K562 (cell line): ENCODE results near the gene PPP1R9B. TPM values are rescaled to one million over a fixed set of nuclear protein-coding genes. Genes with fewer than 3 reads are reported as not detected.
A peak's percentile ranks its signal among the peaks of the same experiment; 100 is the strongest.

Source experiments
- ARID1B ChIP-seq: fragments of 450-650 bp; IDR thresholded peaks from 2 replicates; pipeline ENCODE4 v1.6.1; 2016; ENCODE audit warnings: antibody characterized with exemption, mild to moderate bottlenecking, inconsistent platforms
- ARID3B ChIP-seq: fragments of 250-450 bp; sonication (Bioruptor Pico); IDR thresholded peaks from 2 replicates; pipeline ENCODE4 v1.4.0; 2020; ENCODE audit warnings: borderline replicate concordance
- GABPB1 ChIP-seq: sonication (generic); formaldehyde crosslinking; IDR thresholded peaks from 2 replicates; pipeline ENCODE4 v1.8.0; 2022; ENCODE audit warnings: mild to moderate bottlenecking, missing genetic modification reagents
- GATA2 ChIP-seq: sonication (generic); formaldehyde crosslinking; IDR thresholded peaks from 2 replicates; pipeline ENCODE4 v1.4.0; 2020; ENCODE audit warnings: mild to moderate bottlenecking, missing genetic modification reagents
- HDAC1 ChIP-seq, 2 experiments: fragments of 450-650 bp; IDR thresholded peaks; 2 replicates each; pipeline ENCODE4 v1.6.1; 2016 to 2017; ENCODE audit warnings: inconsistent platforms in 1 of 2, mild to moderate bottlenecking in 1 of 2, moderate library complexity in 1 of 2
- HDAC2 ChIP-seq: fragments of 450-650 bp; IDR thresholded peaks from 2 replicates; pipeline ENCODE4 v1.6.1; 2016; ENCODE audit warnings: mild to moderate bottlenecking
- JUN ChIP-seq, 2 experiments: sonication (generic) in 1 of 2; formaldehyde crosslinking in 1 of 2; IDR thresholded peaks; 2 replicates each; pipeline versions ENCODE4 v1.6.1 to v1.8.0; 2012 to 2022; ENCODE audit warnings: borderline replicate concordance in 2 of 2, mild to moderate bottlenecking in 2 of 2, improper control_type of control experiment in 1 of 2, low read depth in 1 of 2, low read length in 1 of 2, missing genetic modification reagents in 1 of 2
- MTA3 ChIP-seq: fragments of 450-650 bp; formaldehyde crosslinking; IDR thresholded peaks from 2 replicates; pipeline ENCODE4 v1.6.1; 2017; ENCODE audit warnings: mild to moderate bottlenecking, borderline replicate concordance
- PTRF ChIP-seq: fragments of 450-650 bp; IDR thresholded peaks from 2 replicates; pipeline ENCODE4 v1.6.1; 2016; ENCODE audit warnings: mild to moderate bottlenecking, missing genetic modification characterization, missing compliant biosample characterization
- RAD21 ChIP-seq, 2 experiments: fragments of 250-450 bp in 1 of 2; fragments of 450-650 bp in 1 of 2; sonication (Bioruptor Pico) in 1 of 2; formaldehyde crosslinking in 1 of 2; IDR thresholded peaks in 1 of 2; conservative IDR thresholded peaks in 1 of 2; 2 replicates each; pipeline versions ENCODE4 v1.4.0 to v1.8.0; 2020 to 2022; ENCODE audit warnings: mild to moderate bottlenecking in 2 of 2, moderate library complexity in 1 of 2
- RB1 ChIP-seq: fragments of 450-650 bp; IDR thresholded peaks from 2 replicates; pipeline ENCODE4 v1.6.1; 2017; ENCODE audit warnings: low read depth, mild to moderate bottlenecking
- RFX7 ChIP-seq: fragments of 250-450 bp; sonication (Bioruptor Pico); IDR thresholded peaks from 2 replicates; pipeline ENCODE4 v1.5.1; 2021; ENCODE audit warnings: mild to moderate bottlenecking
- SMAD4 ChIP-seq: fragments of 250-450 bp; sonication (Bioruptor Pico); conservative IDR thresholded peaks from 2 replicates; pipeline ENCODE4 v1.8.0; 2021; ENCODE audit warnings: inconsistent platforms, mild to moderate bottlenecking, moderate library complexity
- YY1 ChIP-seq, 3 experiments: IDR thresholded peaks; 2 replicates each; pipeline ENCODE4 v1.6.1; 2011; ENCODE audit warnings: low read length in 2 of 3, mild to moderate bottlenecking in 2 of 3, moderate library complexity in 2 of 3, borderline replicate concordance in 1 of 3, control low read depth in 1 of 3, low read depth in 1 of 3; ENCODE audit not compliant: insufficient read depth in 3 of 3, insufficient replicate concordance in 2 of 3, control insufficient read depth in 1 of 3, insufficient read length in 1 of 3; ENCODE audit errors: extremely low read depth in 1 of 3
- ZEB2 ChIP-seq: fragments of 450-650 bp; IDR thresholded peaks from 2 replicates; pipeline ENCODE4 v1.6.1; 2016
- ZKSCAN1 ChIP-seq: fragments of 150-350 bp; IDR thresholded peaks from 2 replicates; pipeline ENCODE4 v1.6.1; 2016; ENCODE audit warnings: low read depth, low read length
- ZNF324 ChIP-seq: fragments of 250-450 bp; sonication (Bioruptor Pico); IDR thresholded peaks from 2 replicates; pipeline ENCODE4 v1.4.0; 2020; ENCODE audit warnings: mild to moderate bottlenecking
- polyA plus RNA-seq, 8 experiments: library from polyadenylated mRNA; depleted of rRNA in 4 of 8; stranded (reverse) in 5 of 8; unstranded in 3 of 8; fragments of >200 nt; fragmentation: Nextera tagmentation in 2 of 8; fragmentation: Illumina TruSeq in 1 of 8; extraction: Ambion mirVana in 2 of 8; extraction: Trizol in 1 of 8; gene quantifications; 2 replicates each; pipeline versions ENCODE4 v1.2.1 to v1.2.3, GENCODE V29; 2011 to 2014; ENCODE audit warnings: inconsistent platforms in 1 of 8, missing spikeins in 1 of 8
- total RNA-seq, 7 experiments: library from RNA; depleted of rRNA in 6 of 7; stranded (reverse); fragments of >200 nt in 6 of 7; fragmentation: Illumina TruSeq in 2 of 7; extraction: Trizol in 2 of 7; gene quantifications; 2 replicates each; pipeline versions ENCODE4 v1.2.1 to v1.2.3, GENCODE V29; 2011 to 2021; ENCODE audit warnings: low replicate concordance in 1 of 7
- TF ChIP-seq, protein P1 (sequence below): fragments of 200-800 bp; sonication (Bioruptor generic); IDR thresholded peaks from 2 replicates; pipeline ENCODE4 v1.6.1; 2017; ENCODE audit warnings: missing genetic modification characterization, missing compliant biosample characterization
- TF ChIP-seq, protein P2 (sequence below): IDR thresholded peaks from 2 replicates; pipeline ENCODE4 v1.6.1; 2011; ENCODE audit warnings: borderline replicate concordance, low read depth, mild to moderate bottlenecking, moderate library complexity, low read length; ENCODE audit not compliant: insufficient read depth, poor library complexity, severe bottlenecking
- TF ChIP-seq, protein P3 (sequence below): sonication (generic); formaldehyde crosslinking; IDR thresholded peaks from 2 replicates; pipeline ENCODE4 v1.9.0; 2022; ENCODE audit warnings: mild to moderate bottlenecking, missing genetic modification reagents

PPP1R9B gene
- total and polyA plus RNA-seq, 9 of the 15 experiments (the other 6 are each of a cell fraction or from before 2014, with no cell fraction given) = 0.10 to 63.5 (median 24.7) TPM

DNA sequence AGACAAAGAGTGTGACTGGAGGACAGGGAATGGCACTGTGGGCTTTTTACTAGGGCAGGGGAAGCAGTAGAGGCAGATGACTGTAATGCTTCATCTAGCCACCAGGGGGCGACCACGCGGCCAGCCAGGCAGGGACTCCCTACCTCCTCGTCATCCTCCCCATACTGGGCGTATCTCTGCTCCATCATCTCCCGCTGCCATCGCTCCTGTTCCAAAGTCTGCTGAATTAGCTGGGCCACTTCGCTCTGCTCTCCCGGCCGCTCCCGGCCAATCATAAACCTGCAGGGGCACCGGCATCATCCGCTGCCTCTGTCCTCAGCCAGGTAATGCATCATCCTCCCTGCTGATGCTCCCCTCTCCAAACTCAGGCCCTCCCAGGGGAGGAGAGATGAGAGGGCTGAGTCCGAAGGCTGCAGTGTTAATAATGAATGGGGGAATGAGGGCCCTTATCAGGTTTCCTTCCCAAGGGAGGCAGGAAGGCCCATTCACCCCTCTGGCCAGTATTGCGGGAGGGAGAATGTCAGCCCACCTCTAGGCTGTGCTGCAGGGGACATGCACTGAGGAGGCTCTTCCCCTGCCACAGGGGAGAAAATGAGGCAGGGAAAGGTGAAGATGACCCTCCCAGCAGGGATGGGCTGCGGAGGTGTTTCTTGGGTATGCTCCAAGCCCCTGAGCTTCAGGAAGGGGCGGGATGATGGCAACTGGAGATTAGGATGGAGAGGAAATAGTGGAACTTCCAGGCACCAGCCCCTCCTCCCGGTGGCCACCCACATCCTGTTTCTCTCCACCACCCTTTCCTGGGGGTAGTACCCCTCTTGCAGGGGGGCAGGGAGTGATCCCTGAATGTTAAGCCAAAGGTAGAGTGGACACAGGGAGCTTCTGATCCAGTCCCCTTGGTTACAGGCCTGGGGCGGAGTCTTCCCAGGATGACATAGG, 10.3 kb downstream of the PPP1R9B start (continued):
- no peak for TF ChIP-seq RFX7
- TF ChIP-seq HDAC2 = peak; percentile 65; the same call in 1 of the 2 replicates
- TF ChIP-seq ARID1B = no peak
- peak; percentile 70 to 85 for TF ChIP-seq RAD21 (CRISPR knock-in tag; conservative IDR thresholded peaks at IDR 0.05 in 1 of 2, IDR thresholded peaks at IDR 0.05 in 1 of 2)
- TF ChIP-seq, protein P1, sequence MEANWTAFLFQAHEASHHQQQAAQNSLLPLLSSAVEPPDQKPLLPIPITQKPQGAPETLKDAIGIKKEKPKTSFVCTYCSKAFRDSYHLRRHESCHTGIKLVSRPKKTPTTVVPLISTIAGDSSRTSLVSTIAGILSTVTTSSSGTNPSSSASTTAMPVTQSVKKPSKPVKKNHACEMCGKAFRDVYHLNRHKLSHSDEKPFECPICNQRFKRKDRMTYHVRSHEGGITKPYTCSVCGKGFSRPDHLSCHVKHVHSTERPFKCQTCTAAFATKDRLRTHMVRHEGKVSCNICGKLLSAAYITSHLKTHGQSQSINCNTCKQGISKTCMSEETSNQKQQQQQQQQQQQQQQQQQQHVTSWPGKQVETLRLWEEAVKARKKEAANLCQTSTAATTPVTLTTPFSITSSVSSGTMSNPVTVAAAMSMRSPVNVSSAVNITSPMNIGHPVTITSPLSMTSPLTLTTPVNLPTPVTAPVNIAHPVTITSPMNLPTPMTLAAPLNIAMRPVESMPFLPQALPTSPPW (CRISPR knock-in tag) = peak; percentile 39; the same call in 1 of the 2 replicates
- TF ChIP-seq ARID3B (CRISPR knock-in tag) = 0 out of 2 replicates have a peak, but pooled peaks have one; percentile 39
- peak; percentile 53 for TF ChIP-seq GATA2 (CRISPR knock-in tag)
- TF ChIP-seq RB1 = peak; percentile 88; the same call in 1 of the 2 replicates
- TF ChIP-seq GABPB1 (CRISPR knock-in tag) = no peak
- peak; percentile 50; the same call in 1 of the 2 replicates for TF ChIP-seq SMAD4
- TF ChIP-seq PTRF (tag) = no peak
- no peak for TF ChIP-seq ZNF324
- TF ChIP-seq ZKSCAN1 = 0 out of 2 replicates have a peak, but pooled peaks have one; percentile 36
- TF ChIP-seq ZEB2 = peak; percentile 43; the same call in 1 of the 2 replicates
- peak; percentile 60; the same call in 1 of the 2 replicates for TF ChIP-seq MTA3
- 0 out of 2 replicates have a peak, but pooled peaks have one; percentile 32 for TF ChIP-seq JUN (IDR thresholded peaks at IDR 0.05; ENCODE audit: borderline replicate concordance, low read depth, low read length)
- TF ChIP-seq JUN (CRISPR knock-in tag; IDR thresholded peaks at IDR 0.05; ENCODE audit: borderline replicate concordance) = no peak
- peak in 2 of 3 experiments; percentile 25 to 56 for TF ChIP-seq YY1 (IDR thresholded peaks at IDR 0.05; ENCODE audit: borderline replicate concordance in 1 of 3, control insufficient read depth in 1 of 3, extremely low read depth in 1 of 3, insufficient read depth in 3 of 3, insufficient read length in 1 of 3, insufficient replicate concordance in 2 of 3, low read depth in 1 of 3, low read length in 2 of 3)
- TF ChIP-seq, protein P2, sequence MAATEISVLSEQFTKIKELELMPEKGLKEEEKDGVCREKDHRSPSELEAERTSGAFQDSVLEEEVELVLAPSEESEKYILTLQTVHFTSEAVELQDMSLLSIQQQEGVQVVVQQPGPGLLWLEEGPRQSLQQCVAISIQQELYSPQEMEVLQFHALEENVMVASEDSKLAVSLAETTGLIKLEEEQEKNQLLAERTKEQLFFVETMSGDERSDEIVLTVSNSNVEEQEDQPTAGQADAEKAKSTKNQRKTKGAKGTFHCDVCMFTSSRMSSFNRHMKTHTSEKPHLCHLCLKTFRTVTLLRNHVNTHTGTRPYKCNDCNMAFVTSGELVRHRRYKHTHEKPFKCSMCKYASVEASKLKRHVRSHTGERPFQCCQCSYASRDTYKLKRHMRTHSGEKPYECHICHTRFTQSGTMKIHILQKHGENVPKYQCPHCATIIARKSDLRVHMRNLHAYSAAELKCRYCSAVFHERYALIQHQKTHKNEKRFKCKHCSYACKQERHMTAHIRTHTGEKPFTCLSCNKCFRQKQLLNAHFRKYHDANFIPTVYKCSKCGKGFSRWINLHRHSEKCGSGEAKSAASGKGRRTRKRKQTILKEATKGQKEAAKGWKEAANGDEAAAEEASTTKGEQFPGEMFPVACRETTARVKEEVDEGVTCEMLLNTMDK = peak; percentile 77
- TF ChIP-seq, protein P3, sequence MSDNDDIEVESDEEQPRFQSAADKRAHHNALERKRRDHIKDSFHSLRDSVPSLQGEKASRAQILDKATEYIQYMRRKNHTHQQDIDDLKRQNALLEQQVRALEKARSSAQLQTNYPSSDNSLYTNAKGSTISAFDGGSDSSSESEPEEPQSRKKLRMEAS (CRISPR knock-in tag) = 0 out of 2 replicates have a peak, but pooled peaks have one; percentile 7
- TF ChIP-seq HDAC1 (IDR thresholded peaks at IDR 0.05) = peak in 1 of 2 experiments; percentile 65; a peak in 1 of 4 replicates
